ENCODE data around the gene LYSMD1.

- TF ChIP-seq CTCF (IDR thresholded peaks at IDR 0.05): no peak
- no peak for TF ChIP-seq POLR2A (IDR thresholded peaks at IDR 0.05)
Measured at GRCh38 chr1:151144474-151145303, 21.0 kb downstream of the LYSMD1 start.
